Retinal pigment epithelial cell (primary cell): Measurements from ENCODE around the gene IPO9.

Experiments used
- DNase-seq: peaks from one replicate; pipeline ENCODE4 v3.0.0-alpha.2; 2010; ENCODE audit warnings: low read depth
- H3K4me3 ChIP-seq: 2 replicates; pipeline ENCODE4 v1.5.1; 2011; ENCODE audit warnings: mild to moderate bottlenecking, low read length, control low read depth, moderate library complexity
- TF ChIP-seq, protein P1 (sequence below): conservative IDR thresholded peaks from 2 replicates; pipeline ENCODE4 v1.5.1; 2011; ENCODE audit warnings: low read depth, low read length, control low read depth, inconsistent platforms

IPO9 gene

DNA sequence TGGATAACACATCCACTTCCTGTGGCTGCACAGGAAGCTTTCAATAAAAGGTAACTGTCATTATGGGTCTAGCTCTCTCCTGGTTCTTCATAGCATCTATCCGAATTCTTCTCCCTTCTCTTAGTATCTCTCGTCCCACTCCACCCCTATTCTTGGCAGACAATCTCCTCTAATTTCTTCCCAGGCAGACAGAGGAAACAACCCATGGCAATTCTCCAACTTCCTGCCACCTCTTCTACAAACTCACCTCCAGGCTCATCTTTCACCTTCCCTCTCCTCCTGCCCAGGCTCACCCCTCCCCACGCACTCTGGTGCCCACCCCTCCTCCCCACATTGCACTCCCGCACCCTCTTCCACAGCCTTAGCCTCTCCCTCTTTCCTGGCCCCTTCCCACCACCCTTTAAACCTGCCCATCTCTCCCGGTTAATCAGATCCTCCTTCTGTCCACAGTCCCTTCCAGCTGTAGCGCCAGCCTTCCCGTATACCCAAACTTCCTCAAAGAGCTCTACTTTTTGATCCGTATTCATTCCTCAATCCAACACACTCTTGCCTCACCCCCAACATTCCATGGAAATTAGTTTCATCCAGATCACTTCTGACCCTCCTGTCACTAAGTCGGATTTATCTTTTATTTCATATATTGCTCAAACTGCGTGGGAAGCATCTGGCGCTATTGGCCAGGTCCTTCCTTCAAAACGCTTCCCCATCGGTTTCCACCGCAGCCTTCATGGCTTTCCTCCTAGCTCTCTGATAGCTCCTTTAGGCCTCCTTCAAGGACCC, 85.7 kb downstream of the IPO9 start:
- no peak for DNase-seq
- TF ChIP-seq, protein P1, sequence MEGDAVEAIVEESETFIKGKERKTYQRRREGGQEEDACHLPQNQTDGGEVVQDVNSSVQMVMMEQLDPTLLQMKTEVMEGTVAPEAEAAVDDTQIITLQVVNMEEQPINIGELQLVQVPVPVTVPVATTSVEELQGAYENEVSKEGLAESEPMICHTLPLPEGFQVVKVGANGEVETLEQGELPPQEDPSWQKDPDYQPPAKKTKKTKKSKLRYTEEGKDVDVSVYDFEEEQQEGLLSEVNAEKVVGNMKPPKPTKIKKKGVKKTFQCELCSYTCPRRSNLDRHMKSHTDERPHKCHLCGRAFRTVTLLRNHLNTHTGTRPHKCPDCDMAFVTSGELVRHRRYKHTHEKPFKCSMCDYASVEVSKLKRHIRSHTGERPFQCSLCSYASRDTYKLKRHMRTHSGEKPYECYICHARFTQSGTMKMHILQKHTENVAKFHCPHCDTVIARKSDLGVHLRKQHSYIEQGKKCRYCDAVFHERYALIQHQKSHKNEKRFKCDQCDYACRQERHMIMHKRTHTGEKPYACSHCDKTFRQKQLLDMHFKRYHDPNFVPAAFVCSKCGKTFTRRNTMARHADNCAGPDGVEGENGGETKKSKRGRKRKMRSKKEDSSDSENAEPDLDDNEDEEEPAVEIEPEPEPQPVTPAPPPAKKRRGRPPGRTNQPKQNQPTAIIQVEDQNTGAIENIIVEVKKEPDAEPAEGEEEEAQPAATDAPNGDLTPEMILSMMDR: no peak
- no peak overlapping the region for H3K4me3 ChIP-seq

DNA sequence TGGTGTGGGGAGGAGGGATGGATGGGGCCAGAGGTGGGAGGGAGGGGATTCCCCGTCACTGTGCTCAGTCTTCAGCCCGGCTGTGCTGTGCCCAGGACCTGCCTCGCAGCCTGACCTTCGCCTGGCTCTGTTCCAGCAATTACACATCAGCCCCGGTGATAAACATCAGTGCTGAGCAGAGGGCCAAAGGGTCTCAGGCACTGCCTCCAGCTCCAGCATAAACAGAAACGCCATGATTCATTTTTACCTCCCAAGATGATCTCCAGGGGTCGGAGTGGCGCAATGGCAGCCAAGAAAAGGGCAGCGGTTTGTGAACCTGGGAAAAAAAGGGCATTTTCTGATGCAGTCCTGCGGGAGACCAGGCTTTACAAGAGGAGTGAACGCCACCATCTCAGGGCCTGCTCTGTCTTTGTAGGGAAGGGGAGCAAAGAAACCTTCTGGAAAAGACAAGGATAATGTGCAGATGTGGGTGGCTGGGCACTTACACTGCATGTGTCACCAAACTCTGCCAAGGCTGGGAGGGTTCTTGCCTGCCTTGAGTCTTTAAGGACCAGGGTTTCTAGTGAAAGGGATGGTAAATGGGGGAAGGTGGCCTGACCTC, 87.8 kb downstream of the IPO9 start:
- DNase-seq: no peak
- H3K4me3 ChIP-seq: no peak overlapping the region
- TF ChIP-seq, protein P1: peak; percentile 8

DNA sequence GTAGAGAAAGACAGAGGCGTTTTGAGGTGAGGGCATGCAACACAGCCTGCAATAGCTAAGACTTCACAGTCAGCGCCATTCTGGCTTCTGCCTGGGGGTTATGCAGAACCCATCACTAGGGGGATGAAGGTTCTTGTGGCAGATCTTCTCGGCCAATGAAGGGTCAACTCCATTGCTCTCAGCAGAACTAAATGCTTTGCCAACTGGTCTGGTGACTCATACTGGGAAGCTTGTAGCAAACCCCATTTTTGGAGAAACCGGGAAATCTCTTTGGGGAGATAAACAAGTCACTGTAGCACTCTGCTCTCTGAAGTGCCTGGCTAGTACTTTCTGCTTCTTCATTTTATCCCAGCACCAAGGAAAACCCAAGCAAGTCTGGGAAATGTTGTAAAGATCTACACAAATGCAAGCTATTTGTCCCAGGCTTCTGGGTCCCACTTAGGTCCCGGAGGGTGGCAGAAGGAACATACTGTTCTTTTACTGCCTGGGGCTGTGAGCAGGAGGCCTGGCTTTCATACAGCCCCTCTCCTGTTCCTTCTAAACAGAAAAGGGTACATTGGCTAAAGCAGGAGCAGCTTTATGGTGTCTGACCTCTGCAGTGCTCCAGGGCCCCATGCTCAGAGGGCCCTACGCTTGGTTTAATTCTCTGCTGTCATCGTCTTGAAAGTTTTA, 88.5 kb downstream of the IPO9 start:
- TF ChIP-seq, protein P1: no peak

DNA sequence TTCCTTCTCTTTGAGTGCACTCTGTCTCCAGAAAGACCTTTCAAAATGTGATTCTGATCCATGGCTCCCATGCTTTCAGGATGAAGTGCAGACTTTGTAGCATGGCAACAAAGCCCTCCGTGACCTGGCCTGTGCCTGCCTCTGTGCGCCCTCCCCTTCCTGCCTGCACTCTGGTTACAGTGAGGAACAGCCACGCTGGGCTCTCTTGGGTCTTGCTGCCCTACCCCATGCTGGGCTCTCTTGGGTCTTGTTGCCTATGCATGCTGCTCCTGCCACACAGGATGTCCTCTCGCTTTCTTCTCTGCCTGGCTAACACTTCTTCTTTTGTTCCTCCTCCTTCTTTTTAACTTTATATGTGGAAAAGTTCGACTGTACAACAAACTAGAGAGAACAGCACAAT, 89.4 kb downstream of the IPO9 start:
- H3K4me3 ChIP-seq: no peak overlapping the region

More for the DNA sequence above, 88.5 kb downstream of the IPO9 start:
- no peak for DNase-seq
- H3K4me3 ChIP-seq: no peak overlapping the region

DNA sequence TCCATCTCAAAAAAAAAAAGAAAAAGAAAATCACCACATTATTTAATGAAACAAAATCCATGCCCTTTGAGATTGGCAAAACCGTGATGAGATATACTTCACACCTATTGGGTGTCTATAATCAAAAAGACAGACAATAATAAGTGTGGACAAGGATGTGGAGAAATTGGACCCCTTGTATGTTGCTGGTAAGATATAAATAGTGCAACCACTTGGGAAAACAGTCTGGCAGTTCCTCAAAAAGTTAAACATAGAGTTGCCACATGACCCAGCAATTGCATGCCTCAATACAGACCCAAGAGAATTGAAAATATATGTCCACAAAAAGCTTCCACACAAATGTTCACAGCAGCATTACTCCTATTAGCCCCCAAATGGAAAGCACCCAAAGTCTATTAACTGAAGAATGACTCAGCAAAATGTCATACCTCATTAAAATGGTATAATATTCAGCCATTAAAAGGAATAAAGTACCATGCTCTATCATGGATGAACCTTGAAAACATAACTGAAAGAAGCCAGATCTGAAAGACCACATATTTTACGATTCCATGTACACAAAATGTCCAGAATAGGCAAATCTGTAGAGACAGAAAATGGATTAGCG, 93.1 kb downstream of the IPO9 start:
- DNase-seq: no peak
- H3K4me3 ChIP-seq: no peak overlapping the region
- TF ChIP-seq, protein P1: no peak

More for the DNA sequence above, 89.4 kb downstream of the IPO9 start:
- TF ChIP-seq, protein P1: no peak
- no peak for DNase-seq

DNA sequence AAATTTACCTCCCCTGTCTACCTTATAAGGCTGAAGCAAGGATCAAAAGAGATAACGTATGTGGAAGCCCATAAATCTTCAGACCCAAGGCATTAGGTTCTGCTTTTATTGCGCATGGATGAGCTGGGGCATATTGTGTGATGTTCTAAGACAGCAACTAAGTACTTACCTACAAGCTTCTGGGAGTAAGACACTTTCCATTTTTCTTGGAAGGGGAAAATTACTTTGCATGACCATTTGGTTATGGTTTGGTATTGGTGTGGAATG, 96.3 kb downstream of the IPO9 start:
- H3K4me3 ChIP-seq: no peak overlapping the region
- TF ChIP-seq, protein P1: no peak
- no peak for DNase-seq
